Right lobe of liver (tissue), 6 donors: ENCODE data around the gene GLRX5. TPM values are rescaled to one million over a fixed set of nuclear protein-coding genes. Genes with fewer than 3 reads are reported as not detected.
A peak's percentile ranks its signal among the peaks of the same experiment; 100 is the strongest.

Source experiments
- ATAC-seq, 4 donors: fragments of 200-7000 bp; cut with Tn5 transposase; one replicate each; pipeline ENCODE4 v1.9.1; 2020; ENCODE audit warnings: mild to moderate bottlenecking in 4 of 4, moderate library complexity in 4 of 4
- DNase-seq, 3 donors: peaks; one replicate each; pipeline ENCODE4 v3.0.0-alpha.2; 2020
- H3K27ac ChIP-seq, 3 donors: fragments of 200-600 bp; one replicate each; pipeline ENCODE4 v1.8.0; 2022
- H3K27me3 ChIP-seq, 2 donors: fragments of 200-600 bp; one replicate each; pipeline ENCODE4 v1.8.0; 2022
- H3K36me3 ChIP-seq, 4 donors: fragments of 200-600 bp; sonication (generic) in 1 of 4; one replicate each; pipeline versions ENCODE4 v1.5.1 to v1.8.0; 2017 to 2022; ENCODE audit warnings: control low read depth in 1 of 4
- H3K4me1 ChIP-seq, 4 donors: fragments of 200-600 bp; sonication (generic) in 1 of 4; one replicate each; pipeline versions ENCODE4 v1.5.1 to v1.8.0; 2017 to 2022; ENCODE audit warnings: control low read depth in 1 of 4
- H3K4me3 ChIP-seq, 3 donors: fragments of 200-600 bp; one replicate each; pipeline ENCODE4 v1.8.0; 2022
- H3K9me3 ChIP-seq, 4 donors: fragments of 200-600 bp; sonication (generic) in 1 of 4; one replicate each; pipeline versions ENCODE4 v1.5.1 to v1.8.0; 2017 to 2022; ENCODE audit warnings: control low read depth in 1 of 4
- POLR2A ChIP-seq: fragments of 450-650 bp; IDR thresholded peaks from one replicate; pipeline ENCODE4 v1.6.1; 2017; ENCODE audit warnings: antibody characterized with exemption, mild to moderate bottlenecking
- WGBS: methylation state at CpG from one replicate; pipeline ENCODE4 v1.1.6; 2018; ENCODE audit warnings: low coverage, low lambda C conversion rate; ENCODE audit not compliant: insufficient coverage; ENCODE audit errors: missing lambda C conversion rate; 5-methylcytosine and 5-hydroxymethylcytosine counted together
- intact Hi-C, 2 donors: fragments of 100-400 bp; cut with DNase I; formaldehyde crosslinking; loops; one replicate each; pipeline versions ENCODE4 v1.11.2 to v1.14.1; 2022
- total RNA-seq, 6 experiments: library from RNA; depleted of rRNA in 2 of 6; stranded (reverse); fragments of >200 nt in 2 of 6; fragmentation: NEBNext Ultra II Directional in 3 of 6; extraction: Animal tissue kit (Norgen Biotek cat#: 25700) in 3 of 6; gene quantifications; one replicate each; pipeline versions ENCODE4 v1.1.0 to v1.2.4, GENCODE V29; 2016 to 2023
- TF ChIP-seq, protein P1 (sequence below), 4 donors: fragments of 200-600 bp in 3 of 4; fragments of 450-650 bp in 1 of 4; IDR thresholded peaks; one replicate each; pipeline versions ENCODE4 v1.5.1 to v1.8.0; 2016 to 2022; ENCODE audit warnings: antibody characterized with exemption in 4 of 4, mild to moderate bottlenecking in 2 of 4
- donor health status: DM: no; HTN: yes; CAD: no.
- donor health status: DM: no; HTN: no; CAD: no.
- donor health status: DM: no; HTN: no; CAD: no.
- donor health status: DM: no; HTN: yes; CAD: no.
- donor health status: DM: no; HTN: yes; CAD: no.

The GLRX5 gene
- total RNA-seq, 6 experiments from 2014 or later = 31.4 to 48.5 (median 40.2) TPM

DNA sequence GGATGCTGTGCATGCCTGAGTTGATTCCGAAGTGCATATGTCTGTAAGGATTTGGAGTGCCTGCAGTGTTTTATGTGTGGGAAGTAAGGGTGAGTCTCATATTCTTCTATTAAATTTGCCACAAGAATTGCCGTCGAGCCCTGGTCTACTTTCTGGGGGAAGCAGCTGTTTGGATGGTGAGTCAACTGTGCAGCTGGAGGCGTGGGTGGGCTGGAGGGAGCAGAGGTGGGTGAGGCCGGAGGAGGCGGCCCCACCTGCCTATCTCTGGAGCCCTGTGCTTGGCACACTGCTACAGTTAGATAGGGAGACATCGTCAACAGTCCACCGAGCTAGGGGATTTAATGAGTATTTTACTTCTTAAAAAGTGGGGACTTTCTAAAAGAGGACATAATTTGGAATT, 9.7 kb downstream of the GLRX5 start:
- Histone ChIP-seq H3K4me1 (peaks cover 0 to 32% (median 9%) of the 10 kb centered on the region in 4 donors), H3K36me3 (peaks cover 0 to 12% (median 4%) of the 10 kb centered on the region in 4 donors), H3K27me3 (no peaks in the 10 kb centered on the region), H3K27ac (peak overlapping the region in 1 of 3 donors; percentile 4), H3K4me3 (no peak overlapping the region), H3K9me3 (no peaks in the 10 kb centered on the region)
- no peak for TF ChIP-seq POLR2A
- TF ChIP-seq, protein P1, sequence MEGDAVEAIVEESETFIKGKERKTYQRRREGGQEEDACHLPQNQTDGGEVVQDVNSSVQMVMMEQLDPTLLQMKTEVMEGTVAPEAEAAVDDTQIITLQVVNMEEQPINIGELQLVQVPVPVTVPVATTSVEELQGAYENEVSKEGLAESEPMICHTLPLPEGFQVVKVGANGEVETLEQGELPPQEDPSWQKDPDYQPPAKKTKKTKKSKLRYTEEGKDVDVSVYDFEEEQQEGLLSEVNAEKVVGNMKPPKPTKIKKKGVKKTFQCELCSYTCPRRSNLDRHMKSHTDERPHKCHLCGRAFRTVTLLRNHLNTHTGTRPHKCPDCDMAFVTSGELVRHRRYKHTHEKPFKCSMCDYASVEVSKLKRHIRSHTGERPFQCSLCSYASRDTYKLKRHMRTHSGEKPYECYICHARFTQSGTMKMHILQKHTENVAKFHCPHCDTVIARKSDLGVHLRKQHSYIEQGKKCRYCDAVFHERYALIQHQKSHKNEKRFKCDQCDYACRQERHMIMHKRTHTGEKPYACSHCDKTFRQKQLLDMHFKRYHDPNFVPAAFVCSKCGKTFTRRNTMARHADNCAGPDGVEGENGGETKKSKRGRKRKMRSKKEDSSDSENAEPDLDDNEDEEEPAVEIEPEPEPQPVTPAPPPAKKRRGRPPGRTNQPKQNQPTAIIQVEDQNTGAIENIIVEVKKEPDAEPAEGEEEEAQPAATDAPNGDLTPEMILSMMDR (IDR thresholded peaks at IDR 0.05) = no peak
- ATAC-seq = peak in 1 of 4 donors; percentile 15
- 64% methylated on average over 6 of the region's 8 CpGs for WGBS
- intact Hi-C loops = no loop called here
- no peak for DNase-seq

DNA sequence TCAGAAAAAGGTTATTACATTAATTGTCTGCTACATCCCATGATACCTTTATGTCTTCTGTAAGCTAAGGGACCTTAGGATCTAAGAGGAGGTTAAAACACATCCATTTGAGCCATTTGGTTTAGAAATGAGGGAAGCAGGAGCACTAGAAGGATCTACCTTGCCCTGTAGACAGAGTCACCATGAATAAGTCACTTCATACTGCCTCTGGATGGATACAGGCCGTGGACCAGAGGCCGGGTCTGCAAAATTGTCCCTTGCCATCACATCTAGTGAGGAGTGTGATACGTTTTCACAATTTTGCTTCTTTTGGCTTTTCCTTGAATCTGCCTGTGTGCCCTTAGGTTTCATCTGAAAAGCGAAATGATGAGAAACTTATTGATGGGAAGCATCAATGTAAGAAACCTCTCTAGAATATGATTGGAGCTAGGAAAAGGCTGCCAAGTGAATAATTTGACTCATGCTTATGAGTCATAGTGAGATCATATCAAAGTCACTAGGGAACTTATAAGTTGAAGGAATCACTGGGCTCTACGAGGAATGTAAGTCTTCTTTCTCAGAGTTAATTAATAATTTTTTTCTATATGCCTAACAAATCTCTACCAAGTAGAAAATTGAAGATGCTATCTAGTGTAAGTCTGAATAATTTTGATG, 10.8 kb downstream of the GLRX5 start:
- Histone ChIP-seq H3K27ac (no peak overlapping the region), H3K9me3 (no peaks in the 10 kb centered on the region), H3K4me3 (no peak overlapping the region), H3K36me3 (peaks cover 0 to 12% (median 4%) of the 10 kb centered on the region in 4 donors), H3K4me1 (peaks cover 0 to 34% (median 8%) of the 10 kb centered on the region in 4 donors), H3K27me3 (no peaks in the 10 kb centered on the region)
- DNase-seq (no peak), ATAC-seq (no peak)
- 92% methylated on average over 5 of the region's 5 CpGs for WGBS
- no peak for TF ChIP-seq POLR2A
- TF ChIP-seq, protein P1 (IDR thresholded peaks at IDR 0.05) = no peak
- intact Hi-C loops = no loop called here

DNA sequence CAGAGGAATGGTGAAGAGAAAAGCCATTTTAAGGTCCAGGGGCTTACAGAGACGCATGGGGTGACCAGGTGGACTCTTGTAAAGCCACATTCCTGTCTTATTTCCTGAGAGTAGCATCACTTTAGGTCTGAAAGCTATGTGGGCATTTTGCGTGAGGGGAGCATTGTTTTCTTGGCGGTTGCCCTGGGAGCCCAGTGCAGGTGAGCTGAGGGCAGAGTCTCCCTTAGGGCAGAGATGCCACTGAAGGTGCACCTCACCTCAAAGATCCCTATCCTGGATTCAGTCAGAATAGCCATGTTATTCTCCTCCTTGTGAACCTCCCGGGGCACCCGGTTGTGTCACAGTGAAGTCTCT, 12.4 kb downstream of the GLRX5 start:
- Histone ChIP-seq H3K4me1 (peaks cover 0 to 20% (median 6%) of the 10 kb centered on the region in 4 donors), H3K9me3 (no peaks in the 10 kb centered on the region), H3K27ac (no peak overlapping the region), H3K36me3 (peaks cover 0 to 12% (median 4%) of the 10 kb centered on the region in 4 donors), H3K27me3 (no peaks in the 10 kb centered on the region), H3K4me3 (no peak overlapping the region)
- ATAC-seq = no peak
- intact Hi-C loops = no loop called here
- DNase-seq = no peak
- 87% methylated on average over 3 of the region's 5 CpGs for WGBS
- TF ChIP-seq POLR2A = no peak
- TF ChIP-seq, protein P1 (IDR thresholded peaks at IDR 0.05) = no peak

DNA sequence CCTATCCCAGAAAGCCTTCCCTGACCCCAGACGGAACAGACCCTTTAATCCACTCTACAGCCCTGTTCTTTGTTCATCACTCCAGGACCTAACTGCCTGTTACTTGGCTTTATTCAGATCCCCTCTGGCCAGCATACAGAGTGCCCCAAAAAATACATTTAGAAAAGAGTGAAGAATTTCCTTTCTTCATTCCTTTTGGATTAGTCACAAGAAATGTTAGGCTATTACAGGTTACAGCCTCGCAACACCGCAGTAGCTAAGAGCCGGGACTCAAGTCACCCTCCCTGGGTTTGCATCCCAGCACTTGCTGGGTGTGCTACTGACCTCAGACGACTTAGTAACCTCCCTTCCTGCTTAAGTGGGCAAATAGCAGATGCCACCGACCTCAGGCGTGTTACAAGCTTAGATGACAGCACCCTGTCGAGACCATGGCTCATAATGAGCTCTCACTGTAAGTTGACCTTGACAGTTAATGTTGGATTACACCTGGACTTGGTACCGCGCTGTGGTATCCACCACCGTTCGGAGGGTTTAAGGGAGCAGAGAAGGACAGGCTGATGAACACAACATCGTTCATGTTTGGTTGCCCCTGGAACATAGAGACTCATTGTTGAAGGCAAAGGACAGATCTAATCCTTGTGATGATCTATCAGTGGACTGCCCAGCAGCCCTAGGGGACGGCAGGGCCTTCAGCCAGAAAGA, 12.9 kb downstream of the GLRX5 start:
- no peak overlapping the region for H3K27ac ChIP-seq
- H3K4me1 ChIP-seq = peaks cover 0 to 17% (median 3%) of the 10 kb centered on the region in 4 donors

More for the DNA sequence above, 12.9 kb downstream of the GLRX5 start:
- 54% methylated on average over 5 of the region's 14 CpGs for WGBS
- DNase-seq (no peak), ATAC-seq (no peak)
- no peak overlapping the region for H3K4me3 ChIP-seq
- H3K36me3 ChIP-seq = peaks cover 0 to 12% (median 4%) of the 10 kb centered on the region in 4 donors
- no peaks in the 10 kb centered on the region for H3K27me3 ChIP-seq
- intact Hi-C loops = no loop called here
- TF ChIP-seq, protein P1 (IDR thresholded peaks at IDR 0.05) = no peak
- TF ChIP-seq POLR2A = no peak
- H3K9me3 ChIP-seq = no peaks in the 10 kb centered on the region
